ENCODE data around the gene MYT1. TPM values are rescaled to one million over a fixed set of nuclear protein-coding genes. Genes with fewer than 3 reads are reported as not detected.
A peak's percentile ranks its signal among the peaks of the same experiment; 100 is the strongest.

MYT1 gene
- total and polyA plus RNA-seq, 2 of the 13 experiments (the other 11 are each of a cell fraction or from before 2014, with no cell fraction given): 0.58 to 2.5 TPM

DNA sequence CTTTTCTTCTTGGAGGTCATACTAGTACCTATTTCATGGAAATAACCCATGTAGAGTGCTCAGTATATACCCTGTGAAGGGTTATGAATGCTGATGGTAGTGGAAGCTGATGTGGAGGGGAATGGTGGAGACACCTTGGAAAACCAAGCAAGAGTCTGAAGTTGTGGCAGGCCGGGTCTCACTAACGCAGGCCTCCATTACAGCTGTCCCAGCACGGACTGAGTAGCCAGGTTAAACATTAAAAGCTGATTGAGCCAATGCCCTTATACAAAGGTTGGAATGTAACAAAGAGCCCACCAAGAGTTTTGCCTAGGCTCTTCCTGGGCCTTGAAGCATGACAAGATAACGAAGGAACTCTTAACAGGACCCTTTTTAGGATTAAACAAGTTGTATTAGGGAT is 89.2 kb downstream of the MYT1 start (continued):
- TF ChIP-seq SRSF9 (IDR thresholded peaks at IDR 0.05; ENCODE audit: borderline replicate concordance, insufficient read depth, low read depth, low read length, poor library complexity, severe bottlenecking): no peak

DNA sequence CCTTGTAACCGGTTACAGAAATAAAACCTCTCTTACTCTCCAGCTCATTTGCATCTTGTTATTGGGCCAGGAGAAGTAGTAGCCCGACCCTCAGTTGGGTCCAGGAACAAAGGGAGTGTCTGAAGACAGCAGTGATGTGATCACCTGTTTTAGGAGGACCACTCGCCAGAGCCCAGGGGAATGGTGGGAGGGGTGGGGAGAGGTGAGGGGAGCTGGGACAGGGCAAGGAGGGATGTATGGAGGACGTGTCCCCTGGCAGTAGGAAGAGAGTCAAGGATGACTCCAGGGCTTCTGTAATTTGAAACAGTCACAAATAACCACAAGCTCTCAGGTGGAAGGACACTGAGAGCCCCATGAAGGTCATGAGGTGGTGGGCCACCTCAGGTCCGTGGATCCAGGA is 89.9 kb downstream of the MYT1 start:
- H4K20me1 ChIP-seq (ENCODE audit: insufficient read depth, low read length): no peaks in the 10 kb centered on the region
- H3K79me2 ChIP-seq (ENCODE audit: insufficient read depth, low read length): peaks cover 27% of the 10 kb centered on the region
- POLR2A ChIA-PET: interaction anchor here (1.4 to 7.3 kb wide), 6 partner anchors 8 to 65 kb away, joined by 3 to 157 read pairs (median 25); no protein-coding TSS in a partner anchor
- BruUV-seq (replicated peaks): no TSS peak
- H3K27me3 ChIP-seq (ENCODE audit: control insufficient read depth in 1 of 2, insufficient read depth in 2 of 2, low read length in 2 of 2): no peaks in the 10 kb centered on the region; a peak in 2 of 5 replicates
- no peak overlapping the region for H3K4me3 ChIP-seq (replicated peaks in 1 of 3; ENCODE audit: insufficient read depth in 1 of 3, low read depth in 2 of 3, low read length in 3 of 3)
- WGBS (ENCODE audit: low lambda C conversion rate): 91% methylated on average over 5 of the region's 5 CpGs
- no peak overlapping the region for H3K27ac ChIP-seq (ENCODE audit: extremely low read length, insufficient read depth, low read length)
- DNase-seq (ENCODE audit: low spot score) (no peak), ATAC-seq (no peak), FAIRE-seq (no peak)
- in situ Hi-C loops (cut with HindIII; ENCODE audit: extremely low pct_ligation_motif_present, low pct_unique_long_range_greater_than_20kb) (no loop called here), intact Hi-C loops (cut with micrococcal nuclease; ENCODE audit: unreplicated experiment) (no loop called here)
- H3K4me2 ChIP-seq (ENCODE audit: low read depth, low read length): no peak overlapping the region
- no peaks in the 10 kb centered on the region for H3K36me3 ChIP-seq (replicated peaks in 1 of 2; ENCODE audit: control insufficient read depth in 1 of 2, insufficient read depth in 2 of 2, low read length in 2 of 2)
- H3K9me3 ChIP-seq (ENCODE audit: low read length): no peaks in the 10 kb centered on the region
- no peak overlapping the region for H3K9ac ChIP-seq (ENCODE audit: insufficient read depth, low read depth, low read length)
- H3K4me1 ChIP-seq (ENCODE audit: insufficient read depth, low read length): peaks cover 68% of the 10 kb centered on the region
- H2AFZ ChIP-seq (ENCODE audit: low read length): no peak overlapping the region
- TF ChIP-seq ELF4 (CRISPR knock-in tag; IDR thresholded peaks at IDR 0.05; ENCODE audit: borderline replicate concordance): no peak
- TF ChIP-seq HNRNPH1 (optimal IDR thresholded peaks at IDR 0.05; ENCODE audit: low read depth, low read length): no peak
- 0 out of 2 replicates have a peak, but pooled peaks have one; percentile 32 for TF ChIP-seq ZNF878 (CRISPR knock-in tag; IDR thresholded peaks at IDR 0.05)
- peak; percentile 8; the same call in 1 of the 2 replicates for TF ChIP-seq ETV5 (CRISPR knock-in tag; IDR thresholded peaks at IDR 0.05; ENCODE audit: borderline replicate concordance)
- no peak for TF ChIP-seq SKI (IDR thresholded peaks at IDR 0.05; ENCODE audit: partially characterized antibody)
- no peak for TF ChIP-seq SSRP1 (CRISPR knock-in tag; IDR thresholded peaks at IDR 0.05)
- TF ChIP-seq ZNF780A (CRISPR knock-in tag; IDR thresholded peaks at IDR 0.05): no peak
- TF ChIP-seq ZKSCAN5 (CRISPR knock-in tag; IDR thresholded peaks at IDR 0.05): no peak
- no peak for TF ChIP-seq ZNF678 (CRISPR knock-in tag; IDR thresholded peaks at IDR 0.05)
- TF ChIP-seq ZMYM2 (CRISPR knock-in tag; IDR thresholded peaks at IDR 0.05): no peak
- TF ChIP-seq KAT7 (CRISPR knock-in tag; IDR thresholded peaks at IDR 0.05; ENCODE audit: borderline replicate concordance): no peak
- no peak for TF ChIP-seq NRL (CRISPR knock-in tag; IDR thresholded peaks at IDR 0.05; ENCODE audit: borderline replicate concordance)
- TF ChIP-seq PRMT3 (CRISPR knock-in tag; IDR thresholded peaks at IDR 0.05; ENCODE audit: borderline replicate concordance, low read depth): peak; percentile 47; the same call in 1 of the 2 replicates
- TF ChIP-seq ZNF562 (CRISPR knock-in tag; IDR thresholded peaks at IDR 0.05; ENCODE audit: borderline replicate concordance): no peak
- TF ChIP-seq YEATS2 (CRISPR knock-in tag; IDR thresholded peaks at IDR 0.05; ENCODE audit: borderline replicate concordance): no peak
- no peak for TF ChIP-seq FOXC1 (CRISPR knock-in tag; IDR thresholded peaks at IDR 0.05; ENCODE audit: borderline replicate concordance)
- peak; percentile 12; the same call in 1 of the 2 replicates for TF ChIP-seq ZNF343 (CRISPR knock-in tag; IDR thresholded peaks at IDR 0.05)
- CTCF ChIA-PET (ENCODE audit: low intra/inter-chr PET ratio, low total read pairs): no interaction called here

Data from HepG2 (cell line).